SHP77 treated with DMSO at 0.1 percent for 48 hours (cell line): ENCODE results near the gene CEP89.
"Not testable (repeated sequence)": the region's sequence is repeated elsewhere in the genome, so short reads cannot be mapped to it uniquely, and the experiment has no call there.

Experiments used
- DNase-seq: peaks from one replicate; lab custom pipeline; 2025; lab: John Stamatoyannopoulos, UW

CEP89 gene

GRCh38 chr19:32945260-32945659 is 26.5 kb downstream of the CEP89 start:
- no peak for DNase-seq

GRCh38 chr19:32941273-32941672 is 30.5 kb downstream of the CEP89 start:
- DNase-seq: not testable (repeated sequence)

DNA sequence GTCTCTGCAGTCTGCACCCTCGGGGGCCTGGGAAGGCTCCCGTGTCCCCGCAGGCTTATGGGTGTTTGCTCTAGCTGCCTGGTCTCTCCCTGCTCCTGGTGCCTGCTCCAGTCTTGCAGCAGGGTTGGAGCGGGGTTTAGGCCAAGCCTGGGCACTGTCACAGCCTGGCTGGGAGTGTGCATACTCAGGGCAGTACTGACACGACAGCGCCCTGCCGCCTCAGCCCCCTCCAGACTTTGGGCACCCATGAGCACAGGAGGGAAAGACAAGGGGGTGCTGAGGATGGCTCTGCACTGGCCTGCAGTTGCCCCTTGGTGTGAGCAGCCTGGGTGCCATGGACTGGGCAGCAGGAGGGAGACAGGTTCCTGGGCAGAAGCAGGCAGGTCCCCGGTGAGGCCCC is 35.7 kb downstream of the CEP89 start:
- no peak for DNase-seq

DNA sequence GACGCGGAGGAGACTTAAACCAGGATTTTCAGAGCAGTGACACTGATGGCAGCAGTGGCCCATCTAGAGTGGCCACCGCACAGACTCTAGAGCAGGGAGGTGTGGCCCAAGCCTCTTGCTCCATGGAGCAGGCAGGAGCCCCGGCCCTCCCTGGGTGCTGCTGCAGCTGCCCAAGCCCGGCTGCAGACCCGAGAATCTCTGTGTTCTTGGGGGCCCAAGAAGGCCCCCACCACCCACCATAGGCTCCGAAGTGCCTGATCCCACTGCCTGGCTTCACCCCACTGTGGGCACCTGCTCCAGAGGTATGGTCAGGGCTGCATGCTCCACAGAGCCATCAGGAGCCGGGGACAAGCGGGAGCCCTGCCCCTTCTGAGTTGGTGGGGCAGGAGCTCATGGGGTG is 36.1 kb downstream of the CEP89 start:
- DNase-seq: no peak

GRCh38 chr19:32933571-32933970 is 38.2 kb downstream of the CEP89 start:
- no peak for DNase-seq

DNA sequence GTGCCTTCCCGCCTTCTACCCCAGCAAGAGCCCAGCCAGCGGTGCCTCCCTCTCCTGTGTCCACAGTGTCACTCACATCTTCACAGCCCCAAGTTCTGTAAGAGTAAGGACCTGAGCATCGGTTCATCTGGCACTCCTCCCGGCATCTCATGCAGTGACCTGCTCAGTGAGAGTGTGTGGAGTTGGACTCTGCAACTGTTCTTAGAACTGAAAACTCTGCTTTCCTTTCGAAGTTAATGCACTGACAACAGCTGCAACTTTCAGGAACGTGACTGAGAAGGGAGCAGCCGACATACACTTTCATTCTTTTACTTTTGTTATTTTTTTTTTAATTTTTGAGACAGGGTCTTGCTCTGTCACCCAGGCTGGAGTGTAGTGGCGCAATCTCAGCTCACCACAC is 41.2 kb downstream of the CEP89 start:
- no peak for DNase-seq

GRCh38 chr19:32928806-32929205 is 43.0 kb downstream of the CEP89 start:
- DNase-seq: no peak

DNA sequence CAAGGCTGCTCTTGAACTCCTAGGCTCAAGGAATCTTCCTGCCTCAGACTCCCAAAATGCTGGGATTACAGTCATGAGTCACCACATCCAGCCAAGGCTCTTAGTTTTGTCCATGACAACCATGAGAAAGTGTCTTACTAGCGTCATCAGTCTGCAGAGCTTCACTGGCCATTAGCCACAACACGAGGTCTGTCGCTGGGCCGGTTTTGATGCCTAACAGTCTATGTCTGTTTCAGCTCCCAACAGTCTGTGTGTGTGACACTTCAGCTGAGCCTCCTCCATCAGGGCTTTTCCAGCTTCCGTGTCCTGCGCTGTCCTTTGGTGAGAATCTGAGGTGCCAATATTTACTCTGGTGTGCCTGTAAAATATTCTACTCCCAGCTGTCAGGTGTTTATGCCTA is 47.6 kb downstream of the CEP89 start:
- no peak for DNase-seq

DNA sequence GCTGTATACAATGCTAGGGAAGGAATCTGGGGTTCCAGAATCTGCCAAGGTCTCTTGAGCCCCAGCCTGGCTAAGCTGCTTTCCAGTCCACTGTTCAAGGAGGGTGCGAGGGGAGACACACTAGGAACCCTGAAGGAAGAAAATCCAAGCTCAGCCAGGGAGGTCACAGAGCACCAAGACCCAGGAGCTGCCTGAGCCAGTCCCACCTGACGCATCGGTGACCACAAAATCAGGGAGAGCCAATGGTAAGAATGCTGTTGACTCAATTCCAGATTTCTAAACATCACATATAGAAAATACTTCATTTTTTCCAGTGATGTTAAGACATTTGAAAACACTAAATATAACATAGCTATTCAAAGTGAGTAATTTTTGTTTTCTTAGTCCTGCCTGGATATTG is 50.1 kb downstream of the CEP89 start:
- no peak for DNase-seq

DNA sequence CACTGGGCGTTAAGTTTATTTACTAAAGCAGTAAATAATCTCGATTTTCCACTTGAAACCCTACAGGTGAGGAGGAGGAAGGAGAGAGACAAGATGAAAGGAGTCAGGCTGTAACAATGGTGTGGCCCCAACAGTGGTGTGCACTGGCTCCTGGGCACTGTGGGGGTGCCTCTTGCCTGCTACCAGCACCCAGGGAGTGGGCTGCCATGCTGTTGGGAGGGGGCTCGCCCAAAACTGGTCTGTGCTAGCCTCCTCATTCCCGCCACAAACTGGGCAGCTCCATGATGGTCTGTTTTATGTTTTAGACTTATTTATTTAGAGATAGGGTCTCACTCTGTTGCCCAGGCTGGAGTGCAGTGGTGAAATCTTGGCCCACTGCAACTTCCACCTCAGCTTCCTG is 52.4 kb downstream of the CEP89 start:
- no peak for DNase-seq

- DNase-seq: no peak
These were observed 54.2 kb downstream of the CEP89 start for GRCh38 chr19:32917616-32917996.

GRCh38 chr19:32916969-32917615 is 54.7 kb downstream of the CEP89 start:
- DNase-seq: no peak

DNA sequence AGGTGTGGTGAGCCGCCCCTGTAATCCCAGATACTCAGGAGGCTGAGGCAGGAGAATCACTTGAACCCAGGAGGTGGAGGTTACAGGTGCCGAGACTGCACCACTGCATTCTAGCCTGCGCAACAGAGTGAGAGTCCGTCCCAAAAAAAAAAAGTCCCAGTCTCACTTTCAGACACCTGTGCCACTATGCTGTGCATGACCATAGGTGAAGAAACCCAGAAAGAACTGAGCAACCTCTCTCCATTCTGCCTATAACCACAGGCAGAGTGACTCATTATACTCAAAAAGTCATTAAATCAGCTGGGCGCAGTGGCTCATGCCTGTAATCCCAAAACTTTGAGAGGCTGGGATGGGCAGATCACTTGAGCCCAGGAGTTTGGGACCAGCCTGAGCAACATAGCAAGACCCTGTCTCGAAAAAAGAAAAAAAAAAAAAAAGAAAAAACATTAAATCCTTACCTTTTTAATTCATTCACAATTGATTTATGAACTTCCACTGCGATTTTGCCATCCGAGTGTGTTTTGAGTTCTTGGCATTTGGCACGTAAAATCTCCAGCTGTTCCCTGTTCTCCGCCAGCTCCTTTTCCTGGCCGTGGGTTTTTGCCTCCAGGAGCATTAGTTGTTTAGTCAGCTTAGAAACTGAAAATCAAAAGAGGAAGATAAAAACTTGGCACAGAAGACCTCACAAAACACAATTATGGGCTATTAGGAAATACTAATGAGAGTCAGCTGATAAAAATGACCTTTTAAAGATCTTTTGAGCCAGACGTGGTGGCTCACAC is 56.7 kb downstream of the CEP89 start:
- DNase-seq: no peak

GRCh38 chr19:32911467-32911866 is 60.3 kb downstream of the CEP89 start:
- no peak for DNase-seq

DNA sequence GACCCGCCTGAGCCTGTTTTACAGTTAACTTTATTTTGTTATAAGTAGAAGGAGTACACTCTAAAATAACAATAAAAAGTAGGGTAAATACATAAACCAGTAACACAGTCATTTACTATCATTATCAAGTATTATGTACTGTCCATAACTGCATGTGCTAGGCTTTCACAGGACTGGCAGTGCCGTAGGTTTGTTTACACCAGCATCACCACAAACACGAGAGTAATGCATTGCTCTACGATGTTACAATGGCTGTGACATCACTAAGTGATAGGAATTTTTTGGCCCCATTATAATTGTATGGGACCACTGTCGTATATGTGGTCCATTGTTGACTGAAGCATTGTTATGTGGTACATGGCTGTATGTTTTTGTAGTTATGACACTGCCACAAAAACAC is 60.9 kb downstream of the CEP89 start:
- no peak for DNase-seq

- DNase-seq: no peak
These were observed 61.7 kb downstream of the CEP89 start for GRCh38 chr19:32910094-32910493.

DNA sequence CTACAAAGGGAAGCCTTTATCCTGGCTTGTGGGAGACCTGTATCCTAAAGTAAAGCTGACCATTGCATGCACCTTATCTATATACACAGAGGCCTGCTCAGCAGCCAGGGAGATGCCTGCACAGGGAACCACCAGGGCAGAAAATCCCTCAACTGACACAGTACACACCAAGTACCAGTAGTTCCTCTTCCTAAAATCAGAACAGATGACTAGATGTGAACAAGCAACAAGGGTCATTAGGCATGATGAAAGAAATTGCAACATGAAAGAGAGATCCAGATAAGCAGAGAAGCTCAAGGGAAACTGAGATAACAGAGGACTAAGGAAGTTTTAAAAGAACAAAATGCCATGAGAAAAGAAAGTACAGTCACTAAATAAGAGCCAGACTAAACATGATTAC is 62.5 kb downstream of the CEP89 start:
- DNase-seq: no peak

DNA sequence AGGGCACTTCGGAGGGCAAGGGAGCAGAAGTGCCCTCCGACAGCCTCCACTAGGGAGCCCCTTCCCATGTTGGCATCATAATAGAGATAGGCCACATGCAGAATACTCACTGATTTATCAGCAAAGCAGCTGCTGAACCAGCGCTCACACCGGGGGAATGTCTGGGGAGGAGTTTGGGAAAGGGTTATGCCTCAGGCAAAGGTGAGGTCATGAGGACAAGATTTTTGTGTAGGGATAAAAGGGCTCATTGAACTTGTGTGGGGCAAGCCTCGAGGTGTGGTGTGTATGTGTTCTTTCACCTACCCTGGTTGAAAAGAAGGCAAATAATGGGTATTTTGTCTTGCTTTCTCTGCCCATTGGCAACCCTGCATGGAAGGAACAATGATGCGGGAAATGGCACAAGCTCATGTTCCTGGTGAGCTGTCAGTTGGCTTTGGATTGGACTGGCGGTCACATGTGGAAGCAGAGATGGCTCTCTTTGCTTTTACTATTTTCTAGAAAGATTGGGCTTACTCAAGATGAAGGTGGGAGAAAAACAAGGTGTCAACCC is 63.0 kb downstream of the CEP89 start:
- DNase-seq: no peak

- no peak for DNase-seq
These were observed 69.3 kb downstream of the CEP89 start for GRCh38 chr19:32902448-32902847.

- DNase-seq: no peak
These were observed 70.1 kb downstream of the CEP89 start for GRCh38 chr19:32901504-32902161.

- DNase-seq: no peak
These were observed 75.1 kb downstream of the CEP89 start for GRCh38 chr19:32896516-32897214.

DNA sequence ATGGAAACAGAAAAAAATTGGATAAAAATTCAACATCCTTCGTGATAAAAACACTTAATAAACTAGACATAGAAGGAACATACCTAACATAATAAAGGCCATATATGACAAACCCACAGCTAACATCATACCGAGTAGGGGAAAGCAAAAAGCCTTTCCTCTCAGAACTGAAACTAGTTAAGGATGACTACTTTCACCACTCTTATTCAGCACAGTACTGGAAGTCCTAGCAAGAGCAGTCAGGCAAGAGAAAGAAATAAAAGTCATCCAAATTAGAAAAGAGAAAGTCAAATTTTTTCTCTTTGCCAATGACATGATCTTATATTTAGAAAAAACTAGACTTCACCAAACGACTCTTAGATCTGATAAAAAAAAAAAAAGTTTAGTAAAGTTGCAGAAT is 76.4 kb downstream of the CEP89 start:
- DNase-seq: no peak
